Activated CD8-positive, alpha-beta memory T cell treated with anti-CD3 and anti-CD28 coated beads, Interleukin-2, amount 50 U/mL, for 4 hours (primary cell): ENCODE results near the gene NDUFA5.

Experiments used
- DNase-seq: peaks from one replicate; pipeline ENCODE4 v3.0.0-alpha.2; 2020

The NDUFA5 gene

GRCh38 chr7:123557398-123558288 is at the start of gene NDUFA5:
TSS of gene NDUFA5 (minus strand) at chr7:123557818. CDS start at chr7:123557795, 23 bp downstream.
- peak; percentile 95 for DNase-seq

- DNase-seq: no peak
These were observed 47.1 kb upstream of the NDUFA5 start for GRCh38 chr7:123604739-123605138.

- DNase-seq: no peak
These were observed 45.0 kb upstream of the NDUFA5 start for GRCh38 chr7:123602648-123603047.

GRCh38 chr7:123601530-123601929 is 43.9 kb upstream of the NDUFA5 start, which contains the start of gene ASB15:
TSS of gene ASB15 (plus strand) at chr7:123601821. CDS start at chr7:123614503, 12,682 bp downstream.
- no peak for DNase-seq

DNA sequence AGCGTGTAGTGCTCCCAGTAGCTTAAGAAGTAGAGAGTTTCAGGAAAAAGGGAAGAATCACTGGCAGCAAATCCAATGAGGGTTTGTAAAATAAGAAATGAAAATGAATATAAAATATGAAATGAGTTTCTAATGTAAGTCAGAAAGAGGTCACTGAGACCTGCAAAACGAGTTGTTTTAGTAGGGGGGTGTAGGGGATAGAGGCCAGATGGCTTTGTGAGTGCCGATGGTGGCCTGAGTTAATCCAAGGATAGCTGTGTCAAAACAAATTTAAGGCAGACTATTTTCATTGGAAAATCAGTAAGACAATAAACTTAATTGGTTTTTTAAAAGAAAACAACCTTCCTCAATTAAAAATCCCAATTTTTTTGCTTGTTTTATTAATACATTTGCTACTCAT is 43.3 kb upstream of the NDUFA5 start:
- DNase-seq: no peak

GRCh38 chr7:123599766-123600165 is 42.1 kb upstream of the NDUFA5 start:
- DNase-seq: no peak

DNA sequence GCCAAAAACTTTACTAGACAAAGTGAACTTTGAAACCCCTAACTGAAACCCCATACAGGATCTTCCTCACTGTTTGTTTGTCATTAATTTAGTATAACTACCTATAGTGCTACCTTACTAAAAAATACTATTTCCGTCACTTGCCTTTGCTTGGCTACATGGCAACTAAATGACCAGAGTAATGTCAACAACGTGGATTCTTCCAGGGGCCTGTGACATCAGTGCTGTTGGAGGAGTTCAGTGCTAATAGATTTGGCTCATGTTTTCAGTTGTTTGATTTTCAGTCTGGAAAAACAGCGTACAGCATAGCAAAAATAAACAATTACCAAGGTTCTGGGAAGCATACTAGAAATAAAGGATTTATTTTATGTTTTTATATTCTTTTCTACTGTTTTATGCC is 41.0 kb upstream of the NDUFA5 start:
- no peak for DNase-seq

GRCh38 chr7:123594813-123595241 is 37.2 kb upstream of the NDUFA5 start:
- no peak for DNase-seq

GRCh38 chr7:123588376-123588775 is 30.8 kb upstream of the NDUFA5 start:
- no peak for DNase-seq

DNA sequence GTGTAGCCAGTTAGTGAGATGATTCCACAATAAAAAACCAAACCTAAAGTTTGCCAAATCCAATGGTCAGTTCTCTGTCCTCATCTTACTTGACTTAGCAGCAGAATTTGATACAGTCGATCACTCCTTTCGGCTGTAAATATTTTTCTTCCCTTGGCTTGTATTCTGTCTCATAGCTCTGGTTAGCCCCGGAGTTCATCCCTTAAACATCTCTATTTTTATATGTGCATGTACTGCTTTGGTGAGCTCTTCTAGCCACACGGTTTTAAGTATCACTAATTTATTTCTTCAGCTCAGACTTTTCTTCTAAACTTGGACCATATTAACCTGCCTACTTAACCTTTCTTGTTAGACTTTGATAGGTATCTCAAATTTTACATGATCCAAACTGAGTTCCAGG is 26.2 kb upstream of the NDUFA5 start:
- no peak for DNase-seq

- no peak for DNase-seq
These were observed 23.5 kb upstream of the NDUFA5 start for GRCh38 chr7:123581162-123581459.

GRCh38 chr7:123580406-123581161 is 23.0 kb upstream of the NDUFA5 start:
- no peak for DNase-seq

- no peak for DNase-seq
These were observed 21.8 kb upstream of the NDUFA5 start for GRCh38 chr7:123579416-123579815.

DNA sequence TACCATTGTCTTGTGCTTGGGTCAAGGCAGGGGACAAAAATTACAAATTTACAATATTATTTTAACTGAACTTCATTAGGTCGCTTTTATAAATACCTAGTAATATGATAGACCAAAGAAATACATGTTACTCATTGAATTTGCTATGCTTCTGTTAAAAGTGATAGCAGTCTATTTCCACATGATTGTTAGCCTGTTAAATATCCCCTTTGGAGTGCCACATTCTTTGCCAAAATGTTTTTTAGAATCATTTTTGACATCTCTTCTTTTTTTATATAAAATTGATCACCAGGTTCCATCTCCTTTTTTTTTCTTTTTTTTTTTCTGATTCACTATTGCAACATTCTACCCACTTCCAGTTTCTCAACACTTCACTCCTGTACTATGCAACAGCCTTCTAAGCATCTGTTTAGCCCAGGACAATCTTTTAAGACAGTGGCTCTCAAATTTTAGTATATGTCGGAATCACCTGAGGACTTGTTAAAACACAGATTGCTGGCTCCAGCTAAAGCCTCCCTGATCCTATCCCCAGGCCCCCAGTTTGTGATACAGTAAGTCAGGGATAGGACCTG is 16.4 kb upstream of the NDUFA5 start:
- no peak for DNase-seq

DNA sequence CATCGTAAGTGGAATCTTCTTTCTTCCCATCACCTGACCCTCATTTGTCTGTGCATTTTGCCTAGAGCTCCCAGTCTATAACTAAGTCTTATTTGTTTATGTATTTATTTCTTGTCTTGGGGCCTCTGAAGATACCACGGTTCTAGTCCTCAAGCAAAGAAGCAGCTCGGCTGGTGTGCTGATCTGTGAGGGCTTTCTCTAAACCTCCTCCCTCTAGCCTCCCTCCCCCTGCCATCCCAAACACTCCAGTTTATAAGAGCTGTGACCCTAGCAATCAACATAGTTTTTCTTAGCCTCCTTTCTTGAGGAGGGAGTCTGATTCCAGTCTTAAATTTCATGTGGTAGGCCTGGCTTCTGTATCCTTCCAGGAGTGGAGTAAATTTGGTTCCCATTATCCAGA is 15.7 kb upstream of the NDUFA5 start:
- no peak for DNase-seq

- DNase-seq: no peak
These were observed 14.1 kb upstream of the NDUFA5 start for GRCh38 chr7:123571684-123572083.

- no peak for DNase-seq
These were observed 13.6 kb upstream of the NDUFA5 start for GRCh38 chr7:123571187-123571586.

GRCh38 chr7:123570390-123571182 is 13.0 kb upstream of the NDUFA5 start:
- DNase-seq: no peak

DNA sequence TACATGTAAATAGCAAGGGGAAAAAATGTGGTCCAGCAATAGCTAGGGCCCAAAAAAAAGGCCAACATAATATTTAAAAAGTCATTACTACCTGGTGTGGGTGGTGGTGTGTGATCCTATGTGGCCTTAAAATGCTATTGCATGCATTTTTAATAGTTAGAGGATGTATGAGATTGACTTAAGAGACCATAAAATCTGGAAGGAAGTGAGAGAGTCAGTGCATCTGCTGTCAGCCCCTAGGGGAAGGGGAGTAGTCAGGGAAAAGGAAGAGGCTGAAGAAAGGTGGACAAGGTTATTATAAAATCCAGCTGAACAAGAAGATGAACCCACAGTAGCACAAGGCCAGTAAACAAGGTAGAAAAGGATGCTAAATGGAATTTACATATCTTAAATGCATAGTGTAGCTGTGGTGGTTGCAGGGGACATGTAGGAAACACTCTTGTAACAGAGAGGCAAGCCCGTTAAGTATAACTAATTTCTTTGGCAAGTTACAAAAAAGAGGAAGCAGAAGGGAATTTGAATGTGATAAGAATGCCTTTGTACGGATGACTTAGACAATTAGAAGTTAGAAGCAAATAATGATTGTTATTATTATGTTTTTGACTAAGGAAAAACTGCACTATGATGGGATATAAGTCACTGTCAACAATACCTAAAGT is 11.9 kb upstream of the NDUFA5 start:
- no peak for DNase-seq

DNA sequence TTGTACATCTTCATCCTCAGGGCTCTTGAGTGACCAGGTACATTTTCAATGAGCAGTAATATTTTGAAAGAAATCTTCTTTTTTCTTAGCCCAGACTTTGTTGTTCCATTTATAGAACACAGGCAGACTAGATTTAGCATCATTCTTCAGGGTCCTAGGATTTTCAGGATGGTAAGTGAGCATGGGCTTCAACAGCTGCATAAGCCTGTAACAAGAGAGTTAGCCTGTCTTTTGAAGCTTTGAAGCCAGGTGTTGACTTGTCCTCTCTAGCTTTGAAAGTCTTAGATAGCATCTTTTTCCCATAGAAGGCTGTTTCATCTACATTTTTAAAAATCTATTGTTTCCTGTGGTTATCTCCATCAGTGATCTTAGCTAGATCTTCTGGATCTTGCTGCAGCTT is 4.5 kb upstream of the NDUFA5 start:
- DNase-seq: no peak

DNA sequence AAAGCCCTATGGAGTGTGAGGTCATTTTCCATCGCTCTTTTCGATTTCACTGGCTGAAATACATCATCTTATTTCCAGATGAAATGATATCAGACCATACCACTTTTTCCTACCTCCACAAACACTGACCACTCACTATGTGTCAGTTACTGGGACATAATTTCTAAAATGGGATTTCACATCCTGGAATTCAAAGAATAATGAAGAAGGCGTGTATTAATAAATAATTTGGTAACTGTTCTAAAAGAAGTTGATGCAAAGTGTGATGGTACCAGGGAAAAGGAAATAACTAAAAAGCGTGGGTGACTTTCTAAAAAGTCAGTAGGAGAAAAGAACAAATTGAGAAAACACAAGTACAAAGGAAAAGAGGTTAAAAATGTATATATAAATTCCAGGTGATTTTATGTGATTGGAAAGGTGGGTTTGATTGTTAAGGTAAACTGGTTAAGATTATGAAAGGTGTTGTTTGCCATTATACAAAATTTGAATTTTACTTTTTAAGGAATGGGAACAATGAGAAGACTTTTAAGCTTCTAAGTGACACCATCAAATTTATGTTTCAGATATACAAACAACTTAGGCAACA is 764 bp upstream of the NDUFA5 start:
- no peak for DNase-seq

DNA sequence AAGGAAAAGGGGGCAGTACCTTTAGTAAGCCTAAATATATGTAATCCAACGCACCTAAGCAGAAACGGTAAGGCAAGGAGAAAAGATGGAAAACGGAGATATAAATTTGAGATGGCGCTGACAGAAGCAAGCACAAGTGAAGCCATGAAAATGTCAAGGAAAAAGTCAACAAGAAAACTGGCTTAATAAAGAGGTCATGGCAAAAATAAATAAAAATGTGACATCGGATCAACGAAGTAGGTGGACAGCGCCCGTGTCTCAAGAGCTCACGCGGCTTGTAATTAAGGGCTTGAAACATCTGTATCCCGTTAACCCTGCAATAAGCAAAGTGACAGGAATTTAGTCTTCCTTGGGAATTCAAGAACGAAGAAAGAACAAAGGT is 611 bp downstream of the NDUFA5 start:
- no peak for DNase-seq
